Activated T-cell treated with anti-CD3 and anti-CD28 coated beads, Interleukin-2, amount 50 U/mL, for 4 hours (primary cell): ENCODE results near the gene KLHL26. TPM values are rescaled to one million over a fixed set of nuclear protein-coding genes. Genes with fewer than 3 reads are reported as not detected.
A peak's percentile ranks its signal among the peaks of the same experiment; 100 is the strongest.
"Not testable (repeated sequence)": the region's sequence is repeated elsewhere in the genome, so short reads cannot be mapped to it uniquely, and the experiment has no call there.

Experiments used
- ATAC-seq, 2 donors: fragments of 200-7000 bp; cut with Tn5 transposase; one replicate each; pipeline ENCODE4 v1.10.0; 2021
- DNase-seq: peaks from one replicate; pipeline ENCODE4 v3.0.0-alpha.2; 2020
- H3K27me3 Mint-ChIP-seq: one replicate; pipeline ENCODE4 v1.8.0; 2021; ENCODE audit warnings: low read depth, mixed read lengths
- H3K36me3 Mint-ChIP-seq: one replicate; pipeline ENCODE4 v1.8.0; 2022; ENCODE audit warnings: mixed read lengths; ENCODE audit not compliant: insufficient read depth
- H3K4me1 Mint-ChIP-seq: one replicate; pipeline ENCODE4 v1.8.0; 2021; ENCODE audit warnings: low read depth, mixed read lengths
- H3K4me3 Mint-ChIP-seq: one replicate; pipeline ENCODE4 v1.8.0; 2021; ENCODE audit warnings: mild to moderate bottlenecking, moderate library complexity, mixed read lengths
- H3K9me3 Mint-ChIP-seq: one replicate; pipeline ENCODE4 v1.8.0; 2021; ENCODE audit warnings: mixed read lengths
- total RNA-seq, 3 donors: library from RNA; stranded (reverse); gene quantifications; one replicate each; pipeline ENCODE4 v1.2.1, GENCODE V29; 2021

The KLHL26 gene, protein sequence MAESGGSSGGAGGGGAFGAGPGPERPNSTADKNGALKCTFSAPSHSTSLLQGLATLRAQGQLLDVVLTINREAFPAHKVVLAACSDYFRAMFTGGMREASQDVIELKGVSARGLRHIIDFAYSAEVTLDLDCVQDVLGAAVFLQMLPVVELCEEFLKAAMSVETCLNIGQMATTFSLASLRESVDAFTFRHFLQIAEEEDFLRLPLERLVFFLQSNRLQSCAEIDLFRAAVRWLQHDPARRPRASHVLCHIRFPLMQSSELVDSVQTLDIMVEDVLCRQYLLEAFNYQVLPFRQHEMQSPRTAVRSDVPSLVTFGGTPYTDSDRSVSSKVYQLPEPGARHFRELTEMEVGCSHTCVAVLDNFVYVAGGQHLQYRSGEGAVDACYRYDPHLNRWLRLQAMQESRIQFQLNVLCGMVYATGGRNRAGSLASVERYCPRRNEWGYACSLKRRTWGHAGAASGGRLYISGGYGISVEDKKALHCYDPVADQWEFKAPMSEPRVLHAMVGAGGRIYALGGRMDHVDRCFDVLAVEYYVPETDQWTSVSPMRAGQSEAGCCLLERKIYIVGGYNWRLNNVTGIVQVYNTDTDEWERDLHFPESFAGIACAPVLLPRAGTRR
- 10 to 100 TPM; 14.7 to 20.3 (median 17.0) TPM for total RNA-seq

DNA sequence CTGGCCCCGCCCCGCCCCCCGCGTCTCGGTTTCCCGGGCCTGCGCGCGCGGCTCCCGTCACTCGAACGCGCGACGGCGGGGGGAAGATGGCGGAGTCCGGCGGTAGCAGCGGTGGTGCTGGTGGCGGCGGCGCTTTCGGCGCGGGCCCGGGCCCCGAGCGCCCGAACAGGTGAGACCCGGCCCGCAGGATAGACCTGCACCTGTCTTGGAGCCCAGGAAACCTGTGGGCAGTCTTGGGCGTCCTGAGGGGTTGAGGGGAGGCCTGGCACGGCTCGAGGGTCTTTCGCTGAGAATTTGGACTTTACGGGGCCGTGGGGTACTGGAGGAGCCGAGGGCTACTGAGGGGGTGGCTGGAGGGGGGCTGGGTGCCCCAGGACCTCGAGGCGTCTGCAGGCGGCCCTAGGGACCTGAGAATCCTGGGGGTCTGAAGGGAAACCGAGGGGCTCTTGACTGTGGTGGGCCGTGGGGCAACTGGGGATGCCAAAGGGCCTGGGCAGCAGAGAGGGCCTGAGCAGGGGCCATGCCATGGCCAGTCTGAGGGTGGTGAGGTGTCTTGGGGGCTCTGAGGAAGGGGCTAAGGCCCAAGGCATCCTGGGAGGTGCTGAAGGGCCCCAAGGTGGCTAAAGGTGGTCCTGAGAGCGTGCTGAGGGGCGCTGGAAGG is at the start of gene KLHL26:
Gene KLHL26 (plus strand): TSS at position 60 of the 661 bp plus-strand sequence. CDS start 27 bp downstream, at position 87.
- Mint-ChIP-seq H3K27me3 (peaks cover 3% of the 10 kb centered on the region), H3K9me3 (no peaks in the 10 kb centered on the region), H3K36me3 (peaks cover 4% of the 10 kb centered on the region), H3K4me3 (peak within 1 kb of the TSS; percentile 87), H3K4me1 (peaks cover 24% of the 10 kb centered on the region)
- DNase-seq (no peak), ATAC-seq (no peak)

DNA sequence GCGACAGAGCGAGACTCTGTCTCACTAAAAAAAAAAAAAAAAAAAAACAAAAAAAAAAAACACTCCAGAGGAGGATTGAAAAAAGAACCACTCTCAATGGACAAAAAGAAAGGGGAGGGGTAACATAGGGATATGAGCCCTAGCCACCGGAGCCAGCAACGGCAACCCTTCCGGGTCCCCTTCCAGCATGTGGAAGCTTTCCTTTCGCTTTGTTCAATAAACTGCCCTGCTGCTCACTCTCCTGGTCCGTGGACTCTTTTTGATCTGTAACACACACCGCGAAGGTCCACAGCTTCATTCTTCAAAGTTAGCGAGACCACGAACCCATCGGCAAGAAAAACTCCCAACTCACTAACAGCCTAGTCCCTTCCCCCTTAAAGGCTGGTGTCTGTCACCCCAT is 49.3 kb upstream of the KLHL26 start:
- H3K4me3 Mint-ChIP-seq, result peak overlapping the region; percentile 85
- H3K4me1 Mint-ChIP-seq, result peaks cover 30% of the 10 kb centered on the region
- no peaks in the 10 kb centered on the region for H3K27me3 Mint-ChIP-seq
- peaks cover 11% of the 10 kb centered on the region for H3K36me3 Mint-ChIP-seq
- H3K9me3 Mint-ChIP-seq, result no peaks in the 10 kb centered on the region
- DNase-seq (no peak), ATAC-seq (no peak)

DNA sequence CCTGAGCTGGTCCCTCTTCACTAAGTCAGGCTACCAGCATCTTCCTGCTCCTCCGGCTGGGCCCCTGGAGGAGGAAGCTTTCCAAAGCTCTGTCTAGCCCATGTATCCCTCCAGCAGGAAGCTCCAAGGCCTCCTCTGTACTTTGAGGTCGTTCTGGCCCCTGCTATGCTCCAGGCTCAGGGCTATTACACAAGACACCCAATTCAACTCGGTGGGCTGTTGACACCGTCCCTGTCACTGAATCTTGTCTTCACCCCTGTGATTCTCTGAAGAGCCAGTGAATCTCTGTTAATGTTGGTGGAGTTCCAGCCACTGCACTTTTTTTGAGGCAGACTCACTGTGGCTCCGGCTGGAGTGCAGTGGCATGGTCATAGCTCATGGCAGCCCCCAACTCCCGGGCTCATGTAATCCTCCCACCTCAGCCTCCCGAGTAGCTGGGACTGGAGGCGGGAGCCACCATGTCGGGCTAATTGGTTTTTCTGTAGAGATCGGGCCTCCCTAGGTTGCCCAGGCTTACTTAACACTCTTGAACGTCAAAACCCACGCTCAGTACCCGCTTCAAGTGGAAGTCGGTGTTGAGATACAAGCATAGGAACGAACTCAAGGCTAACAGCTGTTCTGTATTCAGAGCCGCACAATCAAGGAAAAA is 48.7 kb upstream of the KLHL26 start:
- Mint-ChIP-seq H3K36me3 (peaks cover 11% of the 10 kb centered on the region), H3K27me3 (no peaks in the 10 kb centered on the region), H3K4me1 (peaks cover 30% of the 10 kb centered on the region), H3K9me3 (no peaks in the 10 kb centered on the region), H3K4me3 (peak overlapping the region; percentile 85)
- peak; percentile 2 to 8 for ATAC-seq
- DNase-seq, result no peak

DNA sequence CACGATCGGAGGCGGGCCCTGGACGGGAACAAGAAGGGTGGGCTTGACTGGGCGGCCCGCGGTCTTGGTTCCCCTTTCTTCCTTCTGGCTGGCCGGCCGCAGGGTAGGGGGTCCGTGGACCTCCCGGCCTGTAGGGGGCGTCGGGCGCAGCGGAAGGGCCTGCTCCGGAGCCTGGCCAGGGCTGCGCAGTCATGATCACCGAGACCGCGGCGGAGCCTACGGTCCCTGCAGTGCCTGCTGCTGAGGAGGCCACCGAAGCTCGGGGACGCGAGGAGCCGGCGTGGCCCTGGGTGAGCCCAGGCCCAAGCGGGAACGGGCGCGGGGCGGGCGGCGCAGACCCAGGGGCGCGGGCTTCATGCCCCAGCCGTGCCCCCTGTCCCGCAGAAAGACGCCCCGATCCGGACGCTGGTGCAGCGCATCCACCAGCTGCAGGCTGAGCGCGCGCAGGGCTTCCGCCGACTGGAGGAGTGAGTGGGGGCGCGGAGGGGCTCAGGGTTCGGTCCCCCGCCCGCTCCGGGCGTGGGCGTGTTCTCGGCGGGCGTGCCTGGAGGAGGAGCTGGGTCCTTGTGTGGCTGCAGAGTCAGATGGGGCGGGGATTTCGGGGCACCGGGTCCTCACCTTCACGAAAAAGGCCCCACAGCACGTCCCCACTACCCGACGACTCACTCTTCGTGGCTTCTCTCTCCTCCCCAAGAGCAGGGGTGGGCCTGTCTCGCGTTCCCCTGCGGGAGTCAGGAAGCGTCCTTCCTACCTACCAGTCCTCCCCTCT is 48.0 kb upstream of the KLHL26 start, which contains the start of gene REX1BD:
Gene REX1BD (plus strand): TSS at position 188 of the 769 bp plus-strand sequence. CDS start 4 bp downstream, at position 192.
- Mint-ChIP-seq H3K4me1 (peaks cover 34% of the 10 kb centered on the region), H3K9me3 (no peaks in the 10 kb centered on the region), H3K27me3 (no peaks in the 10 kb centered on the region), H3K4me3 (peak within 1 kb of the TSS; percentile 85), H3K36me3 (peaks cover 11% of the 10 kb centered on the region)
- ATAC-seq (peak; percentile 86 to 87), DNase-seq (peak; percentile 86)

DNA sequence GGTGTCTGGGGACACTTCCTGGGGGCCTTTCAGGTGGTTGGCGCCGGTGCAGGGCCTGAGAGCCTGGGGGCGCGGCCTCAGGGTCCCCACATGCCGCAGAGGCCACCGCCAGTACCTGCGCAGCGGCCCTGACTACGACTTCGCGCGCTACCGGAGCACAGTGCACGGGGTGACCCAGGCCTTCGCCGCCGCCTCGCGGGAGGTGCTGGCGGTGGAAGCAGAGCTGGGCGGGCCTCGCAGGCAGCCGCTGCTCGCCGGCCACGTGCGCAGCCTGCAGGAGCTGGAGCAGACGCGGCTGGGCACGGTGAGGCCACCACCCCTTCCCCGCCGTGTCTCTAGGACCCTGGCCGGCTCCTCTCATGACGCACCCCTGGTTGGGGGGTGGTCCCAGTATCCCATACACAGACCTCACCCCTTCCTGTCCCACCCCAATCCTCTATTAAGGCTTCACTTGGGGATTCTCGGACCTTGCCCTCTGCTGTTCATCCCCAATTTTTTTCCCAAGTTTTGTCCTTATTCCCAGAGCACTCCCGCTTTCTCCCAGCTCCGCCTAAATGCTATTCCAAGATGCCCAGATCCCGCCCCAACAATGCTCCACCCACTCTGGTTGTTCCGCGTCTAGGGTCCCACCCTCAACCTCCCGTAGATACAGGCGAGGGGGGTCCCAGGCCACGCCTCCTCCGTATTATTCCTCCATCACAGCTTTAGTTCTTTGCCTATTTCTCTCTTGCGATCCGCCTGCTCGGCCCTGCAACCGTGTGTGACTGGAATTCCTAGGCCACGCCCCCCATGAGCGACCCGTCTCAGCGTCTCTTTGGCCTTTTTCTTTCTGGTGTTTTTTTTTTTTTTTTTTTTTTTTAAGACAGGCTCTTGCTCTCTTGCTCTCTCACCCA is 47.2 kb upstream of the KLHL26 start:
- no peaks in the 10 kb centered on the region for H3K27me3 Mint-ChIP-seq
- DNase-seq (peak; percentile 58), ATAC-seq (peak; percentile 58)
- peak overlapping the region; percentile 85 for H3K4me3 Mint-ChIP-seq
- no peaks in the 10 kb centered on the region for H3K9me3 Mint-ChIP-seq
- H3K4me1 Mint-ChIP-seq, result peaks cover 35% of the 10 kb centered on the region
- peaks cover 11% of the 10 kb centered on the region for H3K36me3 Mint-ChIP-seq

DNA sequence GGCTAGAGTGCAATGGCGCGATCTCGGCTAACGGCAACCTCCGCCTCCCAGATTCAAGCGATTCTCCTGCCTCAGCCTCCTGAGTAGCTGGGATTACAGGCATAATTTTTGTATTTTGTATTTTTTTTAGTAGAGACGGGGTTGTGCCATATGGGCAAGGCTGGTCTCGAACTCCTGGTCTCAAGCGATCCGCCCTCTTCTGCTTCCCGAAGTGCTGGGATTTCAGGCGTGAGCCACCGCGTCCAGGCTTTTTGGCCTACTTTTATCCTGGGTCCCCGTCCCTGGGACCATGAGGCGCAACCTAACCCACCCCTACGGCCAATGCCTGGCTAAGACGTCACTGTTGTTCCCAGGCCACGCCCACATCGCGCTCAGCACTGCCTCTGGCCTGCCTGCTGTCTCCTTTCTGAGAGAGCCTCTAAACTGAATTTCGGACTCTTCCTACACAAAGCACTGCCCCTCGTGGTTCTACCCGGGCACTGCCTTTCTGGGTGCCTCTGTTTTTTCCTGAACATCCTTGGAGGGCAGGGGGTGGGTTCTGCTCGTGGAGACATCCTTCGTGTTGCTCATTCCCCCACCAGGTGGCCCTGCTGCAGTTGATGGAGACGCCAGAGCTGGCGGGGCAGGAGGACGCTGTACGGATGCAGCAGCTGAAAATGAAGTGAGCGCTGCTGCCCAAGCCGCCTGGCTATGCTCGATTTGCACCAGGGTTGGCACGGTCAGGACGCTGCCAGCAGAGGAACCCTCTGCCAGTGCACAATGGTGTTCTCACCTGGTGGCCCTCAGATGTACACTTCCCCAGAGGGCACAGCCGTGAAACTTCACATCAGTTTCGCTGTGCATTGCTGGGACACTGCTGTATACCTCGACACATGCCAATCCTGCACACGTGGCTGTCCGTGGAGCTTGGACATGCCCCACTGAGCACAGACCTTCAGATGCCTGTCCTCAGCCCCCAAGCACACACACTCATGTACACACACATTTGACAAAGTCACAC is 46.3 kb upstream of the KLHL26 start:
- no peak for DNase-seq
- ATAC-seq, result no peak
- peak overlapping the region; percentile 85 for H3K4me3 Mint-ChIP-seq
- peaks cover 11% of the 10 kb centered on the region for H3K36me3 Mint-ChIP-seq
- H3K27me3 Mint-ChIP-seq, result no peaks in the 10 kb centered on the region
- H3K4me1 Mint-ChIP-seq, result peaks cover 38% of the 10 kb centered on the region
- H3K9me3 Mint-ChIP-seq, result no peaks in the 10 kb centered on the region

DNA sequence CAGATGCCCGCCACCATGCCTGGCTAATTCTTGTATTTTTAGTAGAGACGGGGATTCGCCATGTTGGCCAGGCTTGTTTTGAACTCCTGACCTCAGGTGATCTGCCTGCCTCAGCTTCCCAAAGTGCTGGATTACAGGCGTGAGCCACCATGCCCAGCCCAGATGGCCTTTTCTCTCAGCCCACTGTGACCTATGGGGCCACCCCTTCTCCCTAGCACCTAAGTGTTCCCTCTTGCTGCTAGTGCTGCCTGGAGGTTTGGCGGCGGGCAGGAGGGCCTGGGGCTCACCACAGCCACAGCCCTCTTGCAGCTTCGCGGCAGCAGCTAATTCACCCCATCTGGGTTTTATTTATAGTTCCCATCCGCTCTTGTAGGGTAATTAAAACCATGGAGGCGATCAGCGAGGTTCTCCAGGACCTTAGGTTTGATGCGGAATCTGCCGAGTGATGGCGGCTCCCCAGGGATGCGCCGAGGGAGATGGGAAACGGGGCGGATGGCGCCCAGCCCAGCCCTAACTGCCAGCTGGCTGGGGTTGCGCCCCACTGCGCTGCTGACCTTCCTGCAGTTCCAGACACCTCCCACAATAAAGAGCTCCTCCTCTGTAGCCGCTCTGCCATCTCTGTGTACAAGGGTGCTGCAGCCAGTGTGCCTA is 45.0 kb upstream of the KLHL26 start:
- ATAC-seq (no peak), DNase-seq (no peak)
- H3K4me3 Mint-ChIP-seq, result no peak overlapping the region

DNA sequence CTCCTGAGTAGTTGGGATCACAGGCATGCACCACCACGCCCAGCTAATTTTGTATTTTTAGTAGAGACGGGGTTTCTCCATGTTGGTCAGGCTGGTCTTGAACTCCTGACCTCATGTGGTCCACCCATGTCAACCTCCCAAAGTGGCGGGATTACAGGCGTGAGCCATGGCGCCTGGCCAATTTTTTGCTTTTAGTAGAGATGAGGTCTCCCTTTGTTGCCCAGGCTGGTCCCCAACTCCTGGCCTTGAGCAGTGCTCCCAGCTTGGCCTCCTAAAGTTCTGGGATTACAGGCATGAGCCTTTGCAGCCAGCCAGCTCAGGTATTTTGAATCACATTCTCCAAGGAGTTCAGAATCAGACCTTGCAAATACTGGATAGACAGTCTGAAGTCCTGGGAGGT is 44.1 kb upstream of the KLHL26 start:
- not testable (repeated sequence) for H3K9me3 Mint-ChIP-seq, H3K27me3 Mint-ChIP-seq, H3K4me3 Mint-ChIP-seq, ATAC-seq, DNase-seq
- H3K36me3 Mint-ChIP-seq, result peaks cover 11% of the 10 kb centered on the region
- peaks cover 34% of the 10 kb centered on the region for H3K4me1 Mint-ChIP-seq

More for the DNA sequence above, 45.0 kb upstream of the KLHL26 start:
- Mint-ChIP-seq H3K4me1 (peaks cover 36% of the 10 kb centered on the region), H3K27me3 (no peaks in the 10 kb centered on the region), H3K9me3 (no peaks in the 10 kb centered on the region), H3K36me3 (peaks cover 11% of the 10 kb centered on the region)

DNA sequence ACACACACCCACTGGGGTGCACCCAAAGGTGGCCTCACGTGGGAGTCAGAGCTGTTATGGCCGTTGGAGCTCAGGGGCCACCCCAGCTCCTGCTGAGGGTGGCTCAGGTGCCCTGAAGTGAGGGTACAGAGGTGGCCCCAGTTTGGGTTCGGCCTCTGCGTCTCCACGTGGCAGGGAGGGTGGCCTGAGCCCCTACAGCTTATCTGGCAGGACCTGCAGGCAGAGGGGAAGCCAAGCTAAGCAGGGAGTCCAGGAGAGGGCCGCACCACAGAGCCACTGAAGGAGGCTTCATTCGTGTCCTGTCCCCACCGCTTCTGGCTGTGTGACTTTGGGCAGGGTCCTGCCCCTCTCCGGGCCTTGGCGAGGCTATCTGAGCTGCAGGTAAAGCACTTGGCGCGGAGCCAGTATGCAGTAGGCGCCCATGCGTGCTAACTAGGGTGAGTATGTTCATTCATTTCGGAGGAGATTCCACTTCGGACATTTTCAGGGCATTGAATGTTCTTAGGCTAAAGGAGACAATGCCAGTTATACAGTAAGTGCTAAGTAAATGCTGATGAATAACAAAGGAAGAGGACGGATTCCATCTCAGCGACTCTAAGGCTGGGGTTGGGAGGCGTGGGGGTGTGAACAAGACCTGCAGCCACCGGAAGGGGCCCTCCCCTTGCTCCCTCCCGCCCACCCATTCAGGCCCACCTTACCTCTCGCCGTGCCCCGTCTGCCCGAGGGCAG is 43.3 kb upstream of the KLHL26 start:
- peaks cover 11% of the 10 kb centered on the region for H3K36me3 Mint-ChIP-seq
- H3K9me3 Mint-ChIP-seq, result no peaks in the 10 kb centered on the region
- DNase-seq (no peak), ATAC-seq (no peak)
- peaks cover 27% of the 10 kb centered on the region for H3K4me1 Mint-ChIP-seq
- peak overlapping the region; percentile 62 for H3K4me3 Mint-ChIP-seq
- H3K27me3 Mint-ChIP-seq, result peaks cover 2% of the 10 kb centered on the region

DNA sequence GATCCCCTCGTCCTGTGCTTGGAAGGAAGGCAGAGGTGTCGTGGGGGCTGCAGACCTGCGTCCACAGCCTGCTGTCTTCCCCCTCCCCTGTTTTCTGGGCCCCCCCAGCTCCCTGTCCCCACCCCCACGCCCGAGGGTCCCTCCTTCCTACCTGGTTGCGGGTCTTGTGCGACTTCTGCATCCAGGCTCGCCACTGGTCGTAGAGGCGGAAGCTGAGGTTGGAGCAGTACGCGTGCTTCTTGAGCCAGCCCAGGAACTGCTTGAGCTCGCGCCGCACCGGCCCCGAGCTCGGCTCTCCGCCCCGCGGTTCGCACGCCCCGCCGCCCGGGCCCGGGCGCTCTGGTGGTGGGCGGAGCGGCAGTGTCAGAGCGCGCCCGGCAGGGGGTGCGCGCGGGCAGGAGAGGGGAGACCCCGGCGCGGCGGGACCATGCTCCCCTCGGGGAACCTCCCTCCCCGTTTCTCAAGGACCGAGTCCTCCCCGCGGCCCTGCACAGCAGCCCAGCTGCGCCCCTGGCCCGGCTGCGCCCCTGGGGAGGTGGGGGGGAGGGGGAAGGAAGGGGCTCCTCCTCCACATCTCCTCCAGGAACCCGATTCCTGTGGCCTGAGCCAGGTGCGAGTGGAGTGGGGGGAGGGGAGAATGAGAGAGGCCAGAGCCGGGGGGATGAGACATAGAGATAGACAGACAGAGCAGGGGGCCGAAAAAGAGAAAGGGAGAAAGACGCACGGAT is 42.6 kb upstream of the KLHL26 start:
- peaks cover 10% of the 10 kb centered on the region for H3K27me3 Mint-ChIP-seq
- H3K36me3 Mint-ChIP-seq, result peaks cover 11% of the 10 kb centered on the region
- peak overlapping the region; percentile 78 for H3K4me3 Mint-ChIP-seq
- peak; percentile 79 to 83 for ATAC-seq
- H3K4me1 Mint-ChIP-seq, result peaks cover 27% of the 10 kb centered on the region
- peak; percentile 75 for DNase-seq
- H3K9me3 Mint-ChIP-seq, result no peaks in the 10 kb centered on the region
